Fibroblast of lung (primary cell): ENCODE results near the gene TVP23C.

ENCODE experiments used
- EZH2 ChIP-seq: IDR thresholded peaks from 2 replicates; pipeline ENCODE4 v1.5.1; 2012; ENCODE audit warnings: low read length, control low read depth, mild to moderate bottlenecking; ENCODE audit errors: missing control alignments
- TF ChIP-seq, protein P1 (sequence below), 2 donors: IDR thresholded peaks in 1 of 2; conservative IDR thresholded peaks in 1 of 2; 1 replicate in 1 of 2; 2 replicates in 1 of 2; pipeline ENCODE4 v1.5.1; 2011 to 2012; ENCODE audit warnings: low read length in 2 of 2, control low read depth in 1 of 2, inconsistent platforms in 1 of 2, low read depth in 1 of 2, mild to moderate bottlenecking in 1 of 2

DNA sequence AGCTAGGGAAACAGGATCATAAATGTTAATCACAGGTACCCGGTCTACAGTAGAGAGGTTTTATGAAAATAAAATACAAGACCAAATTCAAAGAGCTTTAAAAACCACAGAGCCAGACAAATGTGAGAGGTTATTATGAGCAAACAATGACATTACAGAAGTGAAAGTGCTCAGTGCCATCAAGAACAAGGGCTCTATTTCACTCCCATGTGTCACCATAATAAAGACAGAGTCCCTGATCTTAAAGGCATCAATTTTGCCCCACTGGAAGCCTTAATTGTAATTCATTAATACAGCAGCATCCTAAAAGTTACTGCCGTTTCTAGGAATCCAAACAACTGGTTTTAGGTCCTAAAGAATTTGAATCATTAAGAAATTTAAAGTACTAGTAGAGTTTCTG, 52.1 kb downstream of the TVP23C start:
- TF ChIP-seq, protein P1, sequence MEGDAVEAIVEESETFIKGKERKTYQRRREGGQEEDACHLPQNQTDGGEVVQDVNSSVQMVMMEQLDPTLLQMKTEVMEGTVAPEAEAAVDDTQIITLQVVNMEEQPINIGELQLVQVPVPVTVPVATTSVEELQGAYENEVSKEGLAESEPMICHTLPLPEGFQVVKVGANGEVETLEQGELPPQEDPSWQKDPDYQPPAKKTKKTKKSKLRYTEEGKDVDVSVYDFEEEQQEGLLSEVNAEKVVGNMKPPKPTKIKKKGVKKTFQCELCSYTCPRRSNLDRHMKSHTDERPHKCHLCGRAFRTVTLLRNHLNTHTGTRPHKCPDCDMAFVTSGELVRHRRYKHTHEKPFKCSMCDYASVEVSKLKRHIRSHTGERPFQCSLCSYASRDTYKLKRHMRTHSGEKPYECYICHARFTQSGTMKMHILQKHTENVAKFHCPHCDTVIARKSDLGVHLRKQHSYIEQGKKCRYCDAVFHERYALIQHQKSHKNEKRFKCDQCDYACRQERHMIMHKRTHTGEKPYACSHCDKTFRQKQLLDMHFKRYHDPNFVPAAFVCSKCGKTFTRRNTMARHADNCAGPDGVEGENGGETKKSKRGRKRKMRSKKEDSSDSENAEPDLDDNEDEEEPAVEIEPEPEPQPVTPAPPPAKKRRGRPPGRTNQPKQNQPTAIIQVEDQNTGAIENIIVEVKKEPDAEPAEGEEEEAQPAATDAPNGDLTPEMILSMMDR (conservative IDR thresholded peaks at IDR 0.05 in 1 of 2, IDR thresholded peaks at IDR 0.05 in 1 of 2; ENCODE audit: low read depth in 1 of 2, low read length in 2 of 2), result no peak
- TF ChIP-seq EZH2, result no peak
